Astrocyte (in vitro differentiated cells and primary cell): ENCODE results near the gene PIK3CB.

ENCODE experiments used
- EZH2 ChIP-seq: IDR thresholded peaks from 2 replicates; pipeline ENCODE4 v1.6.1; 2012; ENCODE audit warnings: mild to moderate bottlenecking, low read length, inconsistent platforms; ENCODE audit not compliant: insufficient read depth
- TF ChIP-seq, protein P1 (sequence below): IDR thresholded peaks from 2 replicates; pipeline ENCODE4 v1.5.1; 2011; ENCODE audit warnings: low read depth, mild to moderate bottlenecking, inconsistent platforms, low read length, moderate library complexity; ENCODE audit not compliant: insufficient read depth

DNA sequence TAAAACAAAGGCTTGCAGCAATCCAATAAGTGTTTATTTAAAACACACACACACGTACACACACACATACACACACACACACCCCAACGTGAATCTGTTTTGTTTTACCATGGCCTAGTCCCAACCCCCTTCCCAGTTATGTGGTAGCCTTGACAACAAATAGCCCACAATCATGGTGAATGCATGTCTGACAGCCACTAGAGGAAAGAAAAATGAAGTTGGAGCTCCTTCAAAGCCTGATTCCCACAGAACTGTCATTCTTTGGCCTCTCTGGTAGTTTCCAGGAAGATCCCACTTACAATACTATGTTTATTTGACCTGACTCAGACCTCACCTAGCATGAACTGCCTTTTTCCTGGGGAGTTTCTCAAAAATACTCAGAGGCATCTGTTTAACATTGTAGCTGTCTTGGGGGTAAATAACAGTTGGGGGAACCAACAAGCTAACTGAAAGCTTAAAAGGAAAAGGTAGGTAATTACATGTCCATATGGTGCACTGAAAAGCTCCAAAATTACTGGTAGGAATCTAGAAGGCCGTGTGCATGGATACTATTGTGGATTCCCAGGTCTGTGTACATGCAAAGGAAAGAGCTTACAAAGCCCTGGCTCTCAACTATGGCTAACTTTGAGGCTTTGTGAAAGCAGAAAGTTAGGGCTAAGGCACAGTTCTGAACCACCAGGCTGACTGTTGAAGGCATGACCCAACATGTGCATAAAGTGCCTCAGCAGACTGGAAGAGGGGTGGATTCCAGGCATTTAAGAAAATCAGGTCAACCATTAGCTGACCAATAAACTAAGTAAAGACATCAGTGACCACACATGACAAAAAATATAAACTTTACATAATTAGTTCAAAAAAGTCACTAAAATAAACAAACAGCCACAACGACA is 160.8 kb downstream of the PIK3CB start:
- TF ChIP-seq, protein P1, sequence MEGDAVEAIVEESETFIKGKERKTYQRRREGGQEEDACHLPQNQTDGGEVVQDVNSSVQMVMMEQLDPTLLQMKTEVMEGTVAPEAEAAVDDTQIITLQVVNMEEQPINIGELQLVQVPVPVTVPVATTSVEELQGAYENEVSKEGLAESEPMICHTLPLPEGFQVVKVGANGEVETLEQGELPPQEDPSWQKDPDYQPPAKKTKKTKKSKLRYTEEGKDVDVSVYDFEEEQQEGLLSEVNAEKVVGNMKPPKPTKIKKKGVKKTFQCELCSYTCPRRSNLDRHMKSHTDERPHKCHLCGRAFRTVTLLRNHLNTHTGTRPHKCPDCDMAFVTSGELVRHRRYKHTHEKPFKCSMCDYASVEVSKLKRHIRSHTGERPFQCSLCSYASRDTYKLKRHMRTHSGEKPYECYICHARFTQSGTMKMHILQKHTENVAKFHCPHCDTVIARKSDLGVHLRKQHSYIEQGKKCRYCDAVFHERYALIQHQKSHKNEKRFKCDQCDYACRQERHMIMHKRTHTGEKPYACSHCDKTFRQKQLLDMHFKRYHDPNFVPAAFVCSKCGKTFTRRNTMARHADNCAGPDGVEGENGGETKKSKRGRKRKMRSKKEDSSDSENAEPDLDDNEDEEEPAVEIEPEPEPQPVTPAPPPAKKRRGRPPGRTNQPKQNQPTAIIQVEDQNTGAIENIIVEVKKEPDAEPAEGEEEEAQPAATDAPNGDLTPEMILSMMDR, result no peak
- no peak for TF ChIP-seq EZH2
